Superior temporal gyrus (tissue), 1 donor: ENCODE data around the gene FOXP4.
A peak's percentile ranks its signal among the peaks of the same experiment; 100 is the strongest.

ENCODE experiments used
- DNase-seq: peaks from one replicate; pipeline ENCODE4 v3.0.0-alpha.2; 2016; ENCODE audit errors: extremely low spot score

FOXP4 gene, protein sequence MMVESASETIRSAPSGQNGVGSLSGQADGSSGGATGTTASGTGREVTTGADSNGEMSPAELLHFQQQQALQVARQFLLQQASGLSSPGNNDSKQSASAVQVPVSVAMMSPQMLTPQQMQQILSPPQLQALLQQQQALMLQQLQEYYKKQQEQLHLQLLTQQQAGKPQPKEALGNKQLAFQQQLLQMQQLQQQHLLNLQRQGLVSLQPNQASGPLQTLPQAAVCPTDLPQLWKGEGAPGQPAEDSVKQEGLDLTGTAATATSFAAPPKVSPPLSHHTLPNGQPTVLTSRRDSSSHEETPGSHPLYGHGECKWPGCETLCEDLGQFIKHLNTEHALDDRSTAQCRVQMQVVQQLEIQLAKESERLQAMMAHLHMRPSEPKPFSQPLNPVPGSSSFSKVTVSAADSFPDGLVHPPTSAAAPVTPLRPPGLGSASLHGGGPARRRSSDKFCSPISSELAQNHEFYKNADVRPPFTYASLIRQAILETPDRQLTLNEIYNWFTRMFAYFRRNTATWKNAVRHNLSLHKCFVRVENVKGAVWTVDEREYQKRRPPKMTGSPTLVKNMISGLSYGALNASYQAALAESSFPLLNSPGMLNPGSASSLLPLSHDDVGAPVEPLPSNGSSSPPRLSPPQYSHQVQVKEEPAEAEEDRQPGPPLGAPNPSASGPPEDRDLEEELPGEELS

DNA sequence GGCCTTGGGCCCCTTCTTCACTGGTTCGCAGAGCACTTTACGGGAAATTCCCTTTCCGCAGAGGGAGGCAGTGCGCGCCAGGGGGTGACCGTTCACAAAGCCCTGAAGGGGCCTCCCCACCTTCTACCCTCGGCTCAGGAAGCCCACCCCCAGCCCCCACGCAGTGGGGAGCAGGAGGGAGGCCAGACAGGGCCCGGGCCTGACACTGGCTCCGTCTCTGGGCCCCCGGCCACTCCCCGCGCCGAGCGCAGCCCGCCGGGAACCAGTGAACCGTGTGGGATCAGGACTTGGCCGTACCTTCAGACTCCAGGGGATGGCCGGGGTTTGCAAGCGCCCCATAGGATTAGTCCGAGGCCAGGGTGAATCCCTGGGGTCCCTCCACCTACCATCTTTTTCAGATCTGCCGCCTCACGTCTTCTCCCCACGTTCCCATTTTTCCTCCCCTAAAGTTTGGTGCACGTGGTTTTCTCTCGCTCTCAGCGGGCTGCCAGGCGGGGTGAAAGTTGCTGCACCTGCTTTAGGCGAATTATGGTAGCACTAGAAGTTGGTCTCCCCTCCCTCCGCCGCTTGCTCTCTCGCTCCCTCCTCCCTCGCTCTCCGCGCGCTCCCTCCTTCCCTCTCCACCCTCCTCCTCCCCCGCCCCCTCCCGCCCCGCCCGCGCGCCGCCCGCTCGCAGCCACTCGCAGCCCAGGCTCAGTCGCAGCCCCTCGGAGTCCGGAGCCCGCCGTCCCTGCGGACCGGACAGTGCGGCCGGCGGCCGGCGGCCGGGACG, at the start of gene FOXP4:
Gene FOXP4, plus strand, starts transcription at position 679 of the 772 bp plus-strand sequence. CDS start 19,380 bp downstream, outside the sequence.
- DNase-seq, result peak; percentile 91

DNA sequence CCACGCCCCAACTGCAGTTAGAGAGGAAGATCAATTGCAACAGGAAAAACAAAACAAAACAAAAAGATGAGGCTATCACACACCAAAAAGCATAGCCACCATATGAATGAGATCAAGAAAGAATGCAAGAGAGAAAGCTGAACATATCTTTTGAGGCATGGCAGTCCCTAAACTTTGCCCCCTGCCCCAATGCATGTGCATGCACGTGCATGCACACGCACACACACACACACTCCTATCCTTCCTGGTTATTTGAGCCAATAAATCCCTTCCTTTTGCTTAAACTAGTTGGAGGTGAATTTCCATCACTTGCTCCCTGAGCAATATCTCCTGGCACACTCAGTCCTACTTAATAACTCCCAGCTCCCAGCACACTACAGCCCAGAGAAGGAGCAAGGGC, 48.6 kb upstream of the FOXP4 start:
- no peak for DNase-seq

DNA sequence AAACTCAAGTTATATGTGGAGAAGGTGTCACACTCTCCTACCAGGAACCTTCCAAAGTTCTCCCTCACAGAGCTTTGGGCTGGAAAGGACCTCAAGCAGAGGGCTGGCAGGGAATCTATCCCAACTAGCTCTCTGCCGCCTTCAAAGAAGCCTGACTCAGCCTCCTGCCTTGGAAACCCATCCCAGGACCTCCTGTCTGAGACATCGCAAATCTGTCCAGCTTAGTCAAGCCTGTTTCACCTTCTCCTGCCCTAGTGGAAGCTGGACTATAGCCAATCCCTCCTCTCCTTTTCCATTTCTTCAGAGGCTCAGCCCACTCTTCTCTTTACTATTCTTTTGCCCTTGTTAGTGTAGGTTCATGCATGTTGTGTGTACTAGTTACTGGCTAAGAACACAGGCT, 48.2 kb upstream of the FOXP4 start:
- no peak for DNase-seq

DNA sequence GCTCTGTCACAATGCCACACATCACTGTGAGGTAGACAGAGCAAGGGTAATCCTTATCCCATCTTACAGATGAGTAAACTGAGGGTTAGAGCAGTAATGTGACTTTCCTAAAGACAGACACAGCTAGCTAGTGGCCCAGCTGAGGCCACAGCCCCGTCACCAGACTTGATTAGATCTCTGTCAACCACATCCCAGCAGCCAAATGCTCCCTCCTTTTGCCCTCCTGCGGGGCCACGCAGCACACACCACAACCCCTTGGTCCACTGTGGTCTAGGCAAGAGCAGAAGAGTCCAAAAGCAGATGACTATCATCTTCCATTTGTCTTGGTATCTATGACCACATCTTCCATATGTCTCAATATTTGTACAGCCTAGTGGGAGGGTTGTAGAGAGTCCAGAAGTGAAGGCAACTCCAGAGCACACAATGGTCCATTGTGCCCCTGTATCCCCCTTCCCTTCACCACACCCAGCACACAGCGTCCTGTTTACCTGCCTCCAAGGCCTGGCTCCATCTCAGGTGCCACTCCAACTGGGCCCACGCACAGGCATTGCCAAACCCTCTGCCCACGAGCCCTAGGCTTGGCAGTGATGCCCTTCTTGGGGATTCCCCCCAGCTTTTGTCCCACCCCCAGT, 47.1 kb upstream of the FOXP4 start:
- no peak for DNase-seq

DNA sequence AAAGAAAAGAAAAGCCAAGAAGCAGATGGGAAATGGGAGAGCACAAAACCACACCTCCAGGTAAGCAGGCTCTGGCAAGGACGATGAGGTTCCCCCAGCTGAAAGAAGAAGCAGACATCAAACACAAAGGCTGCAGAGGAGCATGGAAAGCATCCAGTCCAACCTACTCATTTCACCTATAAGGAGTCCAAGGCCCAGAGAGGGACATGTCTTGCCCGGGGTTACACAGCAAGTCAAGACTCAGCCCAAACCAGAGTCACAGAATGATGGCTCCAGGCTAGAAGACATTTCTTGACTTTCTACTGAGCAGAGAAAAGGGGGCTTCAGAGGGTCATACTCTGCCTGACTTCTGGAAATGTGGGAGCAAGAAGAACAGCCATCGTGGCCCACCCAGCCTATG, 45.6 kb upstream of the FOXP4 start:
- DNase-seq, result no peak

DNA sequence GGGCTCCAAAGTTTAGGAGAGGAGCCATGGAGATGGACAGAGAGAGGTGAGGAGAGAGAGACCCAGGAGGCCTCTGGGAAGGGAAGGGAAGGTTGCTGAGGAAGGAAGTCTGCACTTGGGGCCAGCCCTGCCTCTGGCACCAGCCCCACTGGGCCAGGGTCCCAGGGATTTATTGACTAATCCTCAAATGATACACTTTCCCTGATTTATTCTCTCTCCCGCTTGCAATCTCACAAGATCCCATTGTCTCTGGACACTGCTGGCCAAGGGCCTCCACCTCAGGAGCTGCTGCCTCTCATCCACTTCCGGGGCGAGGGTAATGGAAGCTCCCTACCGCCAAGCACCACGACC, 43.6 kb upstream of the FOXP4 start:
- DNase-seq, result no peak

DNA sequence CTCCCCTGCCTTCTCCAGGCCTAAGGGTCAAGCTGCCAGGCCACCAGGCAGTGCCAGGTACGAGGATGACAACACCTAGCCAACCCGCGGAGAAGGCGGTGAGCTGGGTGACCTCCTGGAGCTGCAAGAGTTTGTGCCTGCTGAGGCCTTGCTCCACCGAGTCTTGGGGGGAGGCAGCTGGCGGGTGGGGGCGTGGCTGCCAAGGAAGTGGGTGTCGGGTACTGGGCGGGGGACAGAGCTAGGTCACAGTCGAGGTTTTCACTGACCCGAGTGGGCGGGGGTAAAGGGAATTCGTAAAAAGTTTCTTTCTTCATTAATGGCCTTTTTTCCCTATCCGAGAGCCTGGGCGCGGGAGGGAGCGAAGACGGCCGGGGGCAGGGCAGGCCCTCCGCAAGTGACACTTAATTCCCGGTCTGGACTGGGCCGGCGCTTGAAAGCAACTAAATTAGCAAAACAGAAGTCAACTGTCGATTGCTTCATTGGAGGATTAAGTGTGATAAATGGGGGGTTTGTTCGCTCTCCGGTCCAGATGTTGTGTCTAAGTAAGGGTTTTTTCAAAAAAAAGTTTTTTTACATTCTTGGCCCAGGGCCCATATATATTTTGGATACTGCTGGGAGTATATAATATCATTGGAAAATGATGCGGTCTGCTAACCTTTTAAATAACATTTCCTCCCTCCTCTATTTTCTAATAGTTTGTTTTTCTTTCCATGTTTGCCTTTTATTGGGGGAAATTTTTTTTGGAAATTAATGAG, 43.1 kb upstream of the FOXP4 start:
- no peak for DNase-seq

DNA sequence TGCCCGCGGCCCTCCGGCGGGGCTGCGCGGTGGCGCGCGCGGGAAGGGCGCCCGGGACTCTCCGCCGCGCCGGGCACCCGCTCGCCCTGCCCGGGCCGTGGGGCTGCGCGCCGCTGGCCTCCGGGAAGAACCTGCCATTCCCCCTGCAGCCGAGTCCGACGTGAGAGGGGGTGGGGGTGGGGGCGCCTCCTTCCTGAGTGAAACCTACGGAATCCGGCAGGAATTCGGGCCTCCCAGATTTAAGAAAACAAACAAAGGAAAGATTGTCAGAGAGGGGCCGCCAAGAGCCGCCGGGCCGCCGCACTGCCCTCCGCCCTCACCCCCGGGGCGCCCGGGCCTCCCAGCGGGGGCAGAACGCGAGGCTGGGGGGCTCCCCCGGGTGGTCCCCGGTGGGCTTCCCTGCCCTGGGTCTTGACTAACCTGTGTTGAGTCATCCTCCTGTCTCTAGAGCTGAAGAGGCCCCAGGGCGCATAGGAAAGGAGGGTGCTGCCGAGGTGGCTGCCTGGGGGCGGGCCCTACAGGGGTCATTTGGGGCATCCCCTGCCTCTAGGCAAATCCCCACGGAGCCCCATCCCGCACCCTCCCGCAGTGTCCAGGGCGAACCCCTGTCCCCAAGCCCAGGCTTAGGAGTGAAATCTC, 42.2 kb upstream of the FOXP4 start:
- no peak for DNase-seq

DNA sequence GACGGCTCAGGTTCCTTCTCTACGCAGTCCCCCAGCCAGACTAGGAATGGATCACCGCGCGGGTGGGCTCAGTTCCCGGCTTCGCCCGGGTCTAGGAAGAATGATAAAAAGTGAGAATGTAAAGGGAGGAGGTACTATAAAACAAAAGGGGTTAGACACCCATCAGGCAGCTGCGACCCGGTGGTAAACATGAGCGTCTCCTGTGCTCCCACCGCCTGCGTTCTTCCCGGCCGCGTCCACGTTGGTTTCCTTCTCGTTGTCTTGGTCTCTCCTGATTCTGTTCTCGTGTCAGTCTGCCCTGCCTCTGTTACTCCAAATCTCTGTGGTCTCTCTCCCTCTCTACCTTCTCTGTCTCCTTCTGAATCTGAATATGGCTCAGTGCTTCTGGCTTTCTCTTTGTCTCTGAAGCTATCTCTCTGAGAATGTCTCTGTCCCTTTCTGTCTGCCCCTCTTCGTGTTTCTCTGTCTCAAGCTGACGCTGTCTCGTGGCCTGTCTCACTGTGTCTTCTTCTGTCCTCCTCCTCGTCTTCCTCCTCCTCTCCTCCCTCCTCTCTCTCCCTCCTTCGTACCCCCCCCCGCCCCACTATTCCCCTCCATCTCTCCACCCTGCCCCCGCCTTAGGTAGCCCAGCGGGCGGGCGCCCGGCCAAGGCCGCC, 41.6 kb upstream of the FOXP4 start:
- DNase-seq, result no peak

DNA sequence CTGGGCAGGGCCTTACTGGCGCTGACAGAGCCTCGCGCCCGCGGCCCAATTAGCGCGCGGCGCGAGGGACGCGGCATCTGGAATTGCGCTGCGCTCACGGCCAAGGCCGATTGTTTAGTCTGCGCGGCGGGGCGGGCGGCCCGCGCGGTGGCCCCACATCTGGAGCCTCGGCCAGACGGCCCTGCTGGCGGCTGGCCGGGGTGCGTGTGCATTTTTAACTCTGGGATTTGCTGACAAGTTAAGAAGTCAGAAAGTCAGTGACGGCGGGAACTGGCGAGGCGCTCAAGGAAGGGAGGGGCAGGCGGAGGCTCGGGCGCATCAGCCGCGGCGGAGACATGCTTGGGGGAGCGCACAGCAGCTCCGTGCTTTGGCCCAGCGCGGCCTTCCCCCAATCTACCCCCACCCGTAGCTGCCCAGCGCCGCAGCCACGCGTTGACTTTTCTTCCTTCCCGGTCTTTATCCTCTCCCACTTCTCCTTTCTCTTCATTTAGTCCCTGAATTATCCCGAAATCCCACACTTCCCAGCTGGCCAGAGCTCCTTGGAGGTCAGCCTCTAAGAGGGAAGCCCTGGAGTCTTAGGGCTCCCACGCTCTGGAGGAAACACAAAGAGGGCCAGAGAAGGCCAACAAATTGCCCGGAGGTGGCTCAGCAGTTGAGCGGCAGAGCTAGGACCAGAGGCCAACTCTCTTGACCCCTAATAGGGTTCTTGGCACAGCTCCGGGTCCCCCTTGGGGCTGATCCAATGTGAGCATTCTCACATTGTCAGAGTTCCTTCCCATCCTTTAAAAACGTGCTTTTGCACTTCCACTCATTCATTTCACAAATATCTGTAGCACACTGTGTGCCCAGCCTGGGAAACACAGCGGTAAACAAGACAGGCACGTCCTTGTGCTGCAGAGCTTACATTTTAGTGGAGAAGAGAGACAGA, 40.8 kb upstream of the FOXP4 start:
- DNase-seq, result peak; percentile 24

DNA sequence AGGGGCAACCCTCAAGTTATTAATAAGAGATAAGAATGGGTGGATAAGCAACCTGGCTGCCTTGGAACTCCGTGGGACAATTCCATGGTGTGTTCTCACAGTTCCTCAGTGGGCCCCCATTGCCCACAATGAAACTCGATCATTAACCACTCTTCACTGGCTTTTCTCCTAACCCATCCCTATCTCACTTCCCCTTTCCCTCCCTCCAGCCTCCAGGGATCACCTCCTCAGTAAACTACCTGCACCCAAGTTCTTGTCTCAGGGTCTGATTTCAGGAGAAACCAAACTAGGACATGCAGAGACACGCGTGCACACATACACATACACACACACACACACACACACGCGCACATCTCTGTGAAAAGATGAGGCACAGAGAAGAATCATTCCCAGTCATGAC, 37.7 kb upstream of the FOXP4 start:
- DNase-seq, result no peak

DNA sequence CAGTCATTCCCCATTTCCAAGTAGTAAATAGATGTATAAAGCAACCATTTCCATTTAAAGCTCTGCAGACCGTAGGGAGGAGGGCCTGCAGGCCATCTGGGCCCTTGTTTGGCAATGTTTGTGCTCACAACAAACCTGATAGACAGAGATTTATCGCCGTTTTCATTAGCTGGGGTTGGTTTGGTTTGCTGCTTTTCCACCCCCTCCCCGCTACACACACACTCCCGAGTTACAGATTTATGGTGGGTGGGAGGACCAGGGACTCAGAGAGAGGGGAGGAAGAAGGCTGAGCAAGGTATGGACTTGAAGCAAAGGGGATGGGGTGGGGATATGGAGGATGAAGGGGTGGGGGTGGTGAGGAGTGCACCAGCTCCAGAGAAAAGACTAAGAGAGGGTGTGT, 36.6 kb upstream of the FOXP4 start:
- DNase-seq, result no peak

DNA sequence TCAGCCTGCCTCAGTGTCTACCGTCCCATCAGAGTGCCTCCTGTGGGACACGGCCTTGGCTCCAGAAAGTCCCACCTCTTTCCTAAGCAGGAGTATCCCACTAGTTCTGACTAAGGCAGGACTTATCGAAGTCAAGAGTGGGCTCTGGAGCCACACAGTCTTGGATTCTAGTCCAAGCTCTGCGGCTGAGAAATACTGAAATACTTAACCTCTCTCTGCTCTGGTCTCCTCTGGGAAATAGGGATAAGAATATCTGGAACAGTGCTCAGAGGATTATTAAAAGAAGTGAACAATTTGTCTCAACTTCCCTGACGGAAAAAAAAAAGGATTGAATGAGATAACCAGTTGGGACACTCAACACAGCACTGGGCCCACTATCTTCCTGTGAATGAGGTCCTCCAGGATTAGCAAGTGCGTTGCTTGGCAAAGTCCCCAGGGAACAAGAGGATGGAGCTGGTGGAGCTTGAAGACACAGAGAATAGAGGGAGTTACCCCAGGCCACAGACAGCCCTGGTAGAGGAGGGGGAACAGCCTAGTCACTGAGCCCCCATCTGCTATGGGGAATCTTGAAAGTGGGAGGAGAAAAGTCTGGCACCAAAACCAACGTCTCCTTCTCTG, 34.6 kb upstream of the FOXP4 start:
- DNase-seq, result no peak

DNA sequence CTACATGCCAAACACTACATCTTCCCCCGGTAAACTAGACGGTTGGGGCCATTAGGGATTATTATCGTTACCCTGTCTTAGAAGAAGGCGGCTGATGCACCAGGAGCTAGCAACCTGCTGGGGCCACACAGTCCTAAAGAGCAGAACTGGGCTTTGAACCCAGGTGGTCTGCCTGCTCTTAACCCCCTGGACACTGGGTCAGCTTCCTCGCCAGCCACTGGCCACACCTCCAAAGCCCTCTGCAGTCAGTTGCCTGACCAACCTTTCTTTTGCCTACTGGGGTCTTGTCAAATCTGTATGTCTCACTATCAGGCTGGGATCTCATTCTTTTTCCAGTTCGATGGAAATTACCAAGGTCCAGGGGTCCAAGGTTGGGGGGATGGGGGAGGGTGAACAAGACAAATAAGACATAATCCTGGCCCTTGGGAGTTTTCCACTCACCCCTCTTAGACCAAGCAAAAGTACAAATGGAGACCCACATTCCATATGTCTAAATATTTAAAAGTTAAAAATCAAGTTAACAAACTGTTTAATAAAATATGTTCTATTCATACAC, 34.0 kb upstream of the FOXP4 start:
- DNase-seq, result no peak

DNA sequence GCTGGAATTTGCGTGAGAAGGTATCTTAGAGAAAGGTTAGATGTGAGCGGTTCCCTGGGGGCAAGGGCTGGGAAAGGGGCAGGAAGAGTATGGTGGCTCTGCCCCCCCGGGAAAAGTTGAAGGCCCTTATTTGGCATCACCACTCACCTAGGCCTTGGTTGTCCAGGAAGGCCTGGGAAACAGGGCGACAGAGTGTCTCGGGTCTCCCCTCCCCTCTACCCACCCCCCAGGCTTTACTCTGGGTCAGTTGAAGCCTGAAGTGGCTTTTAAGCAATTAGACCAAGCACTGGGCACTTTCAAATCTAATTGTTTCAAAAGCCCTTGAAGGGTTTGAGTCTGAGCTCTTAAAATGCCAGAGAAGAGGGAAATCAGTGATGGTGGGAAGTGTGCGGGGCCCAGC, 30.2 kb upstream of the FOXP4 start:
- DNase-seq, result no peak

DNA sequence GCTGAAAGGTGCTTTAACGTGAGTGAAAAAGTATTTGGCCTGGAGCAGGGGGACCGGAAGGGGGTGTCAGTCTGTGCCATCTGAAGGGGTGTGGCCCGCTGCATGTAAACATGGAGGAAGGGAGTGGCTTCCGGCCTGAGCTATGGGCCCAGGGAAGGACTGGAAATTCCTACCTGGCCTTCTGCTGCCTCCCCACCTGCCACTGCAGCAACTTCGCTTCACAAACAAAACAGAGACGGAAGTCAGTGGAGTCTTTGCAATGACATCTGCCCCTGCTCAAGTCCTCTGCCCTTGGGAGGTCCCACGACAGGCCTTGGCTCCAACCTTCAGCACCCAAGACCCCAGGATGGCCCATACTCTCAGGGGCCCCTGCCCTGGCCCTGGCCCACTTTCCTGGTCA, 28.1 kb upstream of the FOXP4 start:
- DNase-seq, result no peak

DNA sequence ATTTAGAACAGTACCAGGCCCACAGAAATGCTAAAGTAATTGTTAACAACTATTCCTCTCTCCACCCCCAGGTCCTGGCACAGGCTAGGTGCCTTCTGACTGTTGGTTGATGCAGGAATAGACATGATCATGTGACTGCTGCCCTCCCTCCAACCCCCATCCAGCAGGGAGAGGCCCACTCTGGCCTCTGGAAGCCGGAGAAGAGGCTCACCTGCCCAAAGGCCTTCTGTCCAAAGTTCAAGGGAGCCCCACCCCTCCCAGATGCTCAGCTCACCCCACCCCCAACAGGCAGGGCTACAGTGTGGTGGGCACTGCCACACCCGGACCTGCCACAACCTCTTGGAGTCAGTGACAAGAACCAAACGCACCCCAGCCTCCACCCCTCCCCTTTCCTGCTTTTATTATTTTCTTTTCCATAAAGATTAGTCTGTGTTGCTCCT, 26.9 kb upstream of the FOXP4 start:
- DNase-seq, result no peak
